H1 (cell line): ENCODE measurements around the gene NSD2. TPM values are rescaled to one million over a fixed set of nuclear protein-coding genes. Genes with fewer than 3 reads are reported as not detected.

ENCODE experiments used
- SUZ12 ChIP-seq: fragments of 200-600 bp; sonication (generic); IDR thresholded peaks from 2 replicates; pipeline ENCODE4 v1.6.1; 2012; ENCODE audit warnings: mild to moderate bottlenecking, inconsistent platforms, low read length, moderate library complexity, mixed read lengths
- TCF12 ChIP-seq: IDR thresholded peaks from 2 replicates; pipeline ENCODE4 v1.6.1; 2011; ENCODE audit warnings: low read depth, mild to moderate bottlenecking, low read length
- polyA plus RNA-seq, 7 experiments: library from polyadenylated mRNA; depleted of rRNA in 3 of 7; stranded (reverse) in 5 of 7; unstranded in 2 of 7; fragments of >200 nt in 5 of 7; fragments of 200-250 nt in 2 of 7; gene quantifications; 1 replicate in 5 of 7; 2 replicates in 1 of 7; 4 replicates in 1 of 7; pipeline versions ENCODE4 v1.2.1 to v1.2.3, GENCODE V29; 2011 to 2013; ENCODE audit warnings: missing spikeins in 2 of 7, mixed read lengths in 2 of 7
- total RNA-seq: library from RNA; stranded (reverse); fragmentation: NEBNext Ultra II Directional; extraction: Animal tissue kit (Norgen Biotek cat#: 25700); gene quantifications from 2 replicates; pipeline ENCODE4 v1.2.1, GENCODE V29; 2021

NSD2 gene
- total and polyA plus RNA-seq, 2 of the 8 experiments (the other 6 are each of a cell fraction or from before 2014, with no cell fraction given): 26.7 to 129 TPM

DNA sequence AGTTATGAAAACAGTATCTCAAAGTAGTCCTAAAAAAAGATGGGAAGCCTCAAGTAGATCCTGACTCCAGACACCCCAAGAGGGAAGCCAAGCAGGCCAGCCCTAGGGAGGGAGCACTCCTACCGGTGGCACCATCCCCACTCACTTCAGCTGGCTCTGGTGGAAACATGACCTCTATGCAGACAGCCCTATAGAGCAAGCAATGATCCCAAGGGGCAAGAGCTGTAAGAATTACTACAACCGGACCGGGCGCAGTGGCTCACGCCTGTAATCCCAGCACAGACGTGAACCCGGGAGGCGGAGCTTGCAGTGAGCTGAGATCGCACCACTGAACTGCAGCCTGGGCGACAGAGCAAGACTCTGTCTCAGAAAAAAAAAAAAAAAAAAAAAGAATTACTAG lies 20.9 kb upstream of the NSD2 start (continued):
- no peak for TF ChIP-seq SUZ12
- no peak for TF ChIP-seq TCF12
